Activated T-cell treated with anti-CD3 and anti-CD28 coated beads, Interleukin-2, amount 50 U/mL, for 72 hours (primary cell): ENCODE results near the gene ZNF70. TPM values are rescaled to one million over a fixed set of nuclear protein-coding genes. Genes with fewer than 3 reads are reported as not detected.

Experiments
- ATAC-seq, 2 donors: fragments of 150-1000 bp; cut with Tn5 transposase; replicated peaks in 1 of 2; 2 replicates each; pipeline ENCODE4 v1.10.0; 2021; ENCODE audit warnings: moderate library complexity in 2 of 2, mild to moderate bottlenecking in 1 of 2
- DNase-seq, 2 donors: peaks; one replicate each; pipeline ENCODE4 v3.0.0; 2021 to 2022; ENCODE audit warnings: mixed read lengths in 1 of 2
- H3K27ac Mint-ChIP-seq: one replicate; pipeline ENCODE4 v1.8.0; 2022; ENCODE audit warnings: mild to moderate bottlenecking, moderate library complexity, mixed read lengths
- H3K27me3 Mint-ChIP-seq: one replicate; pipeline ENCODE4 v1.8.0; 2022; ENCODE audit warnings: low read depth, mixed read lengths
- H3K36me3 Mint-ChIP-seq, 2 donors: one replicate each; pipeline ENCODE4 v1.8.0; 2022; ENCODE audit warnings: mixed read lengths in 2 of 2, mild to moderate bottlenecking in 1 of 2; ENCODE audit not compliant: insufficient read depth in 2 of 2
- H3K4me1 Mint-ChIP-seq: one replicate; pipeline ENCODE4 v1.8.0; 2022; ENCODE audit warnings: low read depth, mixed read lengths
- H3K4me3 Mint-ChIP-seq, 2 donors: one replicate each; pipeline ENCODE4 v1.8.0; 2022; ENCODE audit warnings: mild to moderate bottlenecking in 2 of 2, mixed read lengths in 2 of 2, moderate library complexity in 2 of 2
- H3K9me3 Mint-ChIP-seq, 2 donors: one replicate each; pipeline ENCODE4 v1.8.0; 2022; ENCODE audit warnings: mixed read lengths in 2 of 2
- total RNA-seq, 2 donors: library from RNA; stranded (reverse); gene quantifications; one replicate each; pipeline ENCODE4 v1.2.3, GENCODE V29; 2022

ZNF70 gene
- total RNA-seq, 2 donors from 2014 or later: 1.6 to 1.8 TPM

- no peaks in the 10 kb centered on the region for H3K9me3 Mint-ChIP-seq
- ATAC-seq (no peak), DNase-seq (no peak)
- no peaks in the 10 kb centered on the region for H3K27me3 Mint-ChIP-seq
- H3K36me3 Mint-ChIP-seq: no peaks in the 10 kb centered on the region
- H3K4me1 Mint-ChIP-seq: peaks cover 23% of the 10 kb centered on the region
- H3K4me3 Mint-ChIP-seq: no peak overlapping the region
- no peak overlapping the region for H3K27ac Mint-ChIP-seq
These were observed 32.6 kb upstream of the ZNF70 start for GRCh38 chr22:23783265-23784150.

- H3K27ac Mint-ChIP-seq: no peak overlapping the region
- no peak for ATAC-seq
- peaks cover 15% of the 10 kb centered on the region for H3K4me1 Mint-ChIP-seq
- no peaks in the 10 kb centered on the region for H3K27me3 Mint-ChIP-seq
- no peak for DNase-seq
- H3K9me3 Mint-ChIP-seq: no peaks in the 10 kb centered on the region
- H3K36me3 Mint-ChIP-seq: no peaks in the 10 kb centered on the region
- no peak overlapping the region for H3K4me3 Mint-ChIP-seq
These were observed 31.8 kb upstream of the ZNF70 start for GRCh38 chr22:23782703-23783102.

- H3K27ac Mint-ChIP-seq: no peak overlapping the region
- no peaks in the 10 kb centered on the region for H3K36me3 Mint-ChIP-seq
- no peak for DNase-seq
- no peak overlapping the region for H3K4me3 Mint-ChIP-seq
- H3K4me1 Mint-ChIP-seq: peaks cover 13% of the 10 kb centered on the region
- no peak for ATAC-seq
- H3K9me3 Mint-ChIP-seq: no peaks in the 10 kb centered on the region
- no peaks in the 10 kb centered on the region for H3K27me3 Mint-ChIP-seq
These were observed 31.3 kb upstream of the ZNF70 start for GRCh38 chr22:23782252-23782651.

- Mint-ChIP-seq H3K9me3 (no peaks in the 10 kb centered on the region), H3K4me1 (peaks cover 12% of the 10 kb centered on the region), H3K27ac (no peak overlapping the region), H3K4me3 (no peak overlapping the region), H3K36me3 (no peaks in the 10 kb centered on the region), H3K27me3 (no peaks in the 10 kb centered on the region)
- DNase-seq (no peak), ATAC-seq (no peak)
These were observed 30.7 kb upstream of the ZNF70 start for GRCh38 chr22:23781511-23782183.

GRCh38 chr22:23781065-23781464 is 30.2 kb upstream of the ZNF70 start:
- H3K36me3 Mint-ChIP-seq: no peaks in the 10 kb centered on the region
- H3K9me3 Mint-ChIP-seq: no peaks in the 10 kb centered on the region
- H3K4me3 Mint-ChIP-seq: no peak overlapping the region
- H3K27ac Mint-ChIP-seq: no peak overlapping the region
- no peaks in the 10 kb centered on the region for H3K27me3 Mint-ChIP-seq
- DNase-seq (no peak), ATAC-seq (no peak)
- H3K4me1 Mint-ChIP-seq: peaks cover 7% of the 10 kb centered on the region

GRCh38 chr22:23780146-23780748 is 29.3 kb upstream of the ZNF70 start:
- Mint-ChIP-seq H3K36me3 (no peaks in the 10 kb centered on the region), H3K27ac (no peak overlapping the region), H3K9me3 (no peaks in the 10 kb centered on the region), H3K4me1 (peaks cover 7% of the 10 kb centered on the region), H3K4me3 (no peak overlapping the region), H3K27me3 (no peaks in the 10 kb centered on the region)
- ATAC-seq: no peak
- no peak for DNase-seq

GRCh38 chr22:23779731-23780130 is 28.8 kb upstream of the ZNF70 start:
- no peak overlapping the region for H3K27ac Mint-ChIP-seq
- DNase-seq (no peak), ATAC-seq (no peak)
- H3K4me3 Mint-ChIP-seq: no peak overlapping the region
- H3K4me1 Mint-ChIP-seq: peaks cover 7% of the 10 kb centered on the region
- no peaks in the 10 kb centered on the region for H3K36me3 Mint-ChIP-seq
- H3K27me3 Mint-ChIP-seq: no peaks in the 10 kb centered on the region
- H3K9me3 Mint-ChIP-seq: no peaks in the 10 kb centered on the region

- ATAC-seq: no peak
- Mint-ChIP-seq H3K27ac (no peak overlapping the region), H3K9me3 (no peaks in the 10 kb centered on the region), H3K4me1 (peaks cover under 1% of the 10 kb centered on the region), H3K27me3 (no peaks in the 10 kb centered on the region), H3K36me3 (no peaks in the 10 kb centered on the region), H3K4me3 (no peak overlapping the region)
- DNase-seq: no peak
These were observed 28.2 kb upstream of the ZNF70 start for GRCh38 chr22:23779083-23779482.

- no peak overlapping the region for H3K27ac Mint-ChIP-seq
- H3K4me1 Mint-ChIP-seq: no peaks in the 10 kb centered on the region
- no peaks in the 10 kb centered on the region for H3K36me3 Mint-ChIP-seq
- H3K9me3 Mint-ChIP-seq: no peaks in the 10 kb centered on the region
- ATAC-seq (no peak), DNase-seq (no peak)
- no peak overlapping the region for H3K4me3 Mint-ChIP-seq
- H3K27me3 Mint-ChIP-seq: peaks cover 2% of the 10 kb centered on the region
These were observed 27.6 kb upstream of the ZNF70 start for GRCh38 chr22:23778577-23778900.

GRCh38 chr22:23777776-23778576 is 27.1 kb upstream of the ZNF70 start:
- Mint-ChIP-seq H3K9me3 (no peaks in the 10 kb centered on the region), H3K4me1 (no peaks in the 10 kb centered on the region), H3K27me3 (peaks cover 8% of the 10 kb centered on the region), H3K27ac (no peak overlapping the region), H3K4me3 (no peak overlapping the region), H3K36me3 (no peaks in the 10 kb centered on the region)
- DNase-seq: no peak
- ATAC-seq: no peak

GRCh38 chr22:23775779-23776375 is 25.0 kb upstream of the ZNF70 start:
- Mint-ChIP-seq H3K4me3 (no peak overlapping the region), H3K9me3 (no peaks in the 10 kb centered on the region), H3K27ac (no peak overlapping the region), H3K36me3 (no peaks in the 10 kb centered on the region), H3K4me1 (peaks cover 4% of the 10 kb centered on the region), H3K27me3 (peaks cover 9% of the 10 kb centered on the region)
- no peak for ATAC-seq
- no peak for DNase-seq

GRCh38 chr22:23774922-23775436 is 24.1 kb upstream of the ZNF70 start:
- H3K4me1 Mint-ChIP-seq: peaks cover 4% of the 10 kb centered on the region
- DNase-seq (no peak), ATAC-seq (no peak)
- H3K4me3 Mint-ChIP-seq: no peak overlapping the region
- H3K27ac Mint-ChIP-seq: no peak overlapping the region
- H3K27me3 Mint-ChIP-seq: peaks cover 9% of the 10 kb centered on the region
- H3K9me3 Mint-ChIP-seq: no peaks in the 10 kb centered on the region
- H3K36me3 Mint-ChIP-seq: no peaks in the 10 kb centered on the region
